SK-N-SH (cell line): ENCODE data around the gene CTAG1A. TPM values are rescaled to one million over a fixed set of nuclear protein-coding genes. Genes with fewer than 3 reads are reported as not detected.

ENCODE experiments used
- CTCF ChIA-PET: fragments of 300-600, 350-600 bp; formaldehyde crosslinking; extraction: SDS; loops from one replicate; lab custom pipeline; 2021; lab: Yijun Ruan, JAX
- POLR2A ChIA-PET: fragments of 350-600 bp; sonication (Branson Sonifier 250); formaldehyde crosslinking; extraction: SDS; loops from one replicate; lab custom pipeline; 2020; ENCODE audit warnings: antibody characterized with exemption, inconsistent platforms; lab: Yijun Ruan, JAX
- DNase-seq: peaks from one replicate; pipeline ENCODE4 v3.0.0; 2012
- H2AFZ ChIP-seq: fragments of 200-600 bp; sonication (generic); 2 replicates; pipeline ENCODE4 v1.8.1; 2016; ENCODE audit warnings: antibody characterized with exemption, mild to moderate bottlenecking, low read depth
- H3F3A ChIP-seq: fragments of 200-600 bp; sonication (generic); replicated peaks from 2 replicates; pipeline ENCODE3; 2016; ENCODE audit warnings: antibody characterized with exemption, mild to moderate bottlenecking; ENCODE audit not compliant: insufficient read depth
- H3K27ac ChIP-seq, 2 experiments: fragments of 200-500 bp in 1 of 2; fragments of 200-600 bp in 1 of 2; sonication (Bioruptor generic) in 1 of 2; sonication (generic), shearing (Covaris generic) in 1 of 2; 2 replicates each; pipeline versions ENCODE4 v1.5.1 to v1.6.1; 2014 to 2016; ENCODE audit warnings: low read depth in 2 of 2, inconsistent platforms in 1 of 2, low read length in 1 of 2, mild to moderate bottlenecking in 1 of 2, mixed read lengths in 1 of 2
- H3K27me3 ChIP-seq: fragments of 200-600 bp; sonication (generic), shearing (Covaris generic); 2 replicates; pipeline ENCODE4 v1.6.1; 2016; ENCODE audit warnings: mixed run types; ENCODE audit not compliant: insufficient read depth
- H3K36me3 ChIP-seq, 2 experiments: fragments of 200-500 bp in 1 of 2; fragments of 200-600 bp in 1 of 2; sonication (Bioruptor generic) in 1 of 2; sonication (generic) in 1 of 2; replicated peaks in 1 of 2; 2 replicates each; pipeline versions ENCODE3 to v1.5.1; 2014 to 2016; ENCODE audit warnings: low read length in 1 of 2, mild to moderate bottlenecking in 1 of 2; ENCODE audit not compliant: insufficient read depth in 2 of 2, control insufficient read depth in 1 of 2
- H3K4me1 ChIP-seq, 2 experiments: fragments of 200-500 bp in 1 of 2; fragments of 200-600 bp in 1 of 2; sonication (Bioruptor generic) in 1 of 2; sonication (generic), shearing (Covaris generic) in 1 of 2; 2 replicates each; pipeline versions ENCODE4 v1.5.1 to v1.6.1; 2014 to 2016; ENCODE audit warnings: low read depth in 1 of 2, low read length in 1 of 2, mixed run types in 1 of 2; ENCODE audit not compliant: insufficient read depth in 2 of 2, control insufficient read depth in 1 of 2
- H3K4me2 ChIP-seq: fragments of 200-600 bp; sonication (generic), shearing (Covaris generic); 2 replicates; pipeline ENCODE4 v1.6.1; 2017; ENCODE audit warnings: mixed run types
- H3K4me3 ChIP-seq, 2 experiments: fragments of 200-500 bp in 1 of 2; fragments of 200-600 bp in 1 of 2; sonication (Bioruptor generic) in 1 of 2; sonication (generic), shearing (Covaris generic) in 1 of 2; 2 replicates each; pipeline versions ENCODE4 v1.5.1 to v1.8.1; 2014 to 2016; ENCODE audit warnings: low read depth in 2 of 2, inconsistent platforms in 1 of 2, low read length in 1 of 2, mild to moderate bottlenecking in 1 of 2, mixed read lengths in 1 of 2, moderate library complexity in 1 of 2
- H3K79me2 ChIP-seq: fragments of 200-600 bp; sonication (generic); 2 replicates; pipeline ENCODE4 v1.8.1; 2017; ENCODE audit warnings: mild to moderate bottlenecking; ENCODE audit not compliant: insufficient read depth
- H3K9ac ChIP-seq: fragments of 200-600 bp; sonication (generic); 2 replicates; pipeline ENCODE4 v1.6.1; 2017; ENCODE audit warnings: mixed run types
- H3K9me2 ChIP-seq: fragments of 200-600 bp; sonication (generic); 2 replicates; pipeline ENCODE4 v1.6.1; 2017; ENCODE audit warnings: mixed run types
- H3K9me3 ChIP-seq: fragments of 200-600 bp; sonication (generic); 2 replicates; pipeline ENCODE4 v1.6.1; 2017; ENCODE audit warnings: mixed run types, mild to moderate bottlenecking, moderate library complexity
- H4K20me1 ChIP-seq: fragments of 200-600 bp; sonication (generic); 2 replicates; pipeline ENCODE4 v1.6.1; 2017; ENCODE audit warnings: mild to moderate bottlenecking, mixed run types; ENCODE audit not compliant: insufficient read depth
- CHD2 ChIP-seq: fragments of 150-350 bp; IDR thresholded peaks from 2 replicates; pipeline ENCODE4 v1.6.1; 2018; ENCODE audit warnings: low read length; ENCODE audit not compliant: partially characterized antibody
- CTCF ChIP-seq: fragments of 200-600 bp; sonication (generic); IDR thresholded peaks from 2 replicates; pipeline ENCODE4 v1.6.1; 2017; ENCODE audit warnings: antibody characterized with exemption, mild to moderate bottlenecking, moderate library complexity
- EZH2phosphoT487 ChIP-seq: fragments of 200-600 bp; sonication (generic); IDR thresholded peaks from 2 replicates; pipeline ENCODE4 v1.6.1; 2017; ENCODE audit warnings: low read depth, mixed run types, mild to moderate bottlenecking, antibody characterized with exemption, moderate library complexity, borderline replicate concordance
- FOXJ3 ChIP-seq: sonication (generic); formaldehyde crosslinking; IDR thresholded peaks from 2 replicates; pipeline ENCODE4 v1.5.1; 2020; ENCODE audit warnings: mild to moderate bottlenecking, missing genetic modification reagents
- MEF2A ChIP-seq: IDR thresholded peaks from 2 replicates; pipeline ENCODE4 v1.4.0; 2012; ENCODE audit warnings: low read depth, borderline replicate concordance
- NFIC ChIP-seq: IDR thresholded peaks from 2 replicates; pipeline ENCODE4 v1.4.0; 2012; ENCODE audit warnings: borderline replicate concordance
- TAF1 ChIP-seq: IDR thresholded peaks from 2 replicates; pipeline ENCODE4 v1.6.1; 2012; ENCODE audit warnings: low read depth, mild to moderate bottlenecking, low read length, moderate library complexity, borderline replicate concordance
- TCF12 ChIP-seq: IDR thresholded peaks from 2 replicates; pipeline ENCODE4 v1.4.0; 2012
- WGBS: methylation state at CpG from one replicate; pipeline ENCODE4 v1.1.6; 2017; ENCODE audit warnings: low lambda C conversion rate; 5-methylcytosine and 5-hydroxymethylcytosine counted together
- polyA plus RNA-seq, 3 experiments: library from polyadenylated mRNA; depleted of rRNA; stranded (reverse); fragments of >200 nt; gene quantifications; 2 replicates each; pipeline ENCODE4 v1.2.3, GENCODE V29; 2012
- TF ChIP-seq, protein P1 (sequence below): IDR thresholded peaks from 2 replicates; pipeline ENCODE4 v1.6.1; 2012; ENCODE audit warnings: mild to moderate bottlenecking, low read depth, low read length, moderate library complexity
- TF ChIP-seq, protein P2 (sequence below): IDR thresholded peaks from 2 replicates; pipeline ENCODE4; 2012

CTAG1A gene
- polyA plus RNA-seq, 1 of the 3 experiments (the other 2 are of a cell fraction): not detected

DNA sequence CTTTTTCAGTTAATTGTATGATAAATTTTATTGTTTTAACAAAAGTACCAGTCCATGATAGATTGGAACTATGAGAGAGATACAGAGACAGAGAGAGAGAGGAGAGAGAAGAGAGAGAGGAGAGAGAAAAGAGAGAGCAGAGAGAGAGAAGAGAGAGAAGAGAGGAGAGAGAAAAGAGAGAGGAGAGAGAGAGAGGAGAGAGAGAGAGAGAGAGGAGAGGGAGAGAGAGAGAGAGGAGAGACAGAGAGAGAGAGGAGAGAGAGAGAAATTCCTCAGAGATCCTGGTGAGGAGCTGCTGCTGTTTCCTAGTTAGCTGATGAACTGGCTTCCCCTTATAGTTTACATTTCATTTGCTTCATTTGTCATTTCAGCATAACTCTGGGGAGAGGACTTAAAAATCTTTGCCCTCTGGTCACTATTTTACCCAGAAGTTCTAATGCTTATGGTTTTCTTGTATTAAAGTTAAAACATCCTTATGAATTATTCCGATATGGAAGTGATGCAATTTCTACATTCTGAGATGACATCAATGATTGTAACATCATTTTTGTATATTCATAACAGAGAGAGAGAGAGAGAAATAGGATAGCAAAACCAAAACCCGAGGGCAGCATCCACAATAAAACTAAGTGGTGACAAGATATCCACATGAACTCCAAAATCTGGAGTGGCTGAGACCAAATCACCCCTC, 10.8 kb downstream of the CTAG1A start:
- peaks cover 19% of the 10 kb centered on the region; the same call in 1 of the 2 replicates for H3K27me3 ChIP-seq
- CTCF ChIA-PET: no interaction called here
- H3K4me3 ChIP-seq: no peak overlapping the region
- H3K4me1 ChIP-seq: no peaks in the 10 kb centered on the region
- no peak overlapping the region for H3K9ac ChIP-seq
- POLR2A ChIA-PET: no interaction called here
- DNase-seq: no peak
- TF ChIP-seq, protein P1, sequence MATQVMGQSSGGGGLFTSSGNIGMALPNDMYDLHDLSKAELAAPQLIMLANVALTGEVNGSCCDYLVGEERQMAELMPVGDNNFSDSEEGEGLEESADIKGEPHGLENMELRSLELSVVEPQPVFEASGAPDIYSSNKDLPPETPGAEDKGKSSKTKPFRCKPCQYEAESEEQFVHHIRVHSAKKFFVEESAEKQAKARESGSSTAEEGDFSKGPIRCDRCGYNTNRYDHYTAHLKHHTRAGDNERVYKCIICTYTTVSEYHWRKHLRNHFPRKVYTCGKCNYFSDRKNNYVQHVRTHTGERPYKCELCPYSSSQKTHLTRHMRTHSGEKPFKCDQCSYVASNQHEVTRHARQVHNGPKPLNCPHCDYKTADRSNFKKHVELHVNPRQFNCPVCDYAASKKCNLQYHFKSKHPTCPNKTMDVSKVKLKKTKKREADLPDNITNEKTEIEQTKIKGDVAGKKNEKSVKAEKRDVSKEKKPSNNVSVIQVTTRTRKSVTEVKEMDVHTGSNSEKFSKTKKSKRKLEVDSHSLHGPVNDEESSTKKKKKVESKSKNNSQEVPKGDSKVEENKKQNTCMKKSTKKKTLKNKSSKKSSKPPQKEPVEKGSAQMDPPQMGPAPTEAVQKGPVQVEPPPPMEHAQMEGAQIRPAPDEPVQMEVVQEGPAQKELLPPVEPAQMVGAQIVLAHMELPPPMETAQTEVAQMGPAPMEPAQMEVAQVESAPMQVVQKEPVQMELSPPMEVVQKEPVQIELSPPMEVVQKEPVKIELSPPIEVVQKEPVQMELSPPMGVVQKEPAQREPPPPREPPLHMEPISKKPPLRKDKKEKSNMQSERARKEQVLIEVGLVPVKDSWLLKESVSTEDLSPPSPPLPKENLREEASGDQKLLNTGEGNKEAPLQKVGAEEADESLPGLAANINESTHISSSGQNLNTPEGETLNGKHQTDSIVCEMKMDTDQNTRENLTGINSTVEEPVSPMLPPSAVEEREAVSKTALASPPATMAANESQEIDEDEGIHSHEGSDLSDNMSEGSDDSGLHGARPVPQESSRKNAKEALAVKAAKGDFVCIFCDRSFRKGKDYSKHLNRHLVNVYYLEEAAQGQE: no peak
- TF ChIP-seq FOXJ3 (CRISPR knock-in tag) (no peak), EZH2phosphoT487 (no peak), TCF12 (no peak), CHD2 (no peak), NFIC (no peak), TAF1 (no peak), MEF2A (no peak), CTCF (no peak)
- TF ChIP-seq, protein P2, sequence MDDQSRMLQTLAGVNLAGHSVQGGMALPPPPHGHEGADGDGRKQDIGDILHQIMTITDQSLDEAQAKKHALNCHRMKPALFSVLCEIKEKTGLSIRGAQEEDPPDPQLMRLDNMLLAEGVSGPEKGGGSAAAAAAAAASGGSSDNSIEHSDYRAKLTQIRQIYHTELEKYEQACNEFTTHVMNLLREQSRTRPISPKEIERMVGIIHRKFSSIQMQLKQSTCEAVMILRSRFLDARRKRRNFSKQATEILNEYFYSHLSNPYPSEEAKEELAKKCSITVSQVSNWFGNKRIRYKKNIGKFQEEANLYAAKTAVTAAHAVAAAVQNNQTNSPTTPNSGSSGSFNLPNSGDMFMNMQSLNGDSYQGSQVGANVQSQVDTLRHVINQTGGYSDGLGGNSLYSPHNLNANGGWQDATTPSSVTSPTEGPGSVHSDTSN: no peak
- H3K9me3 ChIP-seq: no peaks in the 10 kb centered on the region
- H3K27ac ChIP-seq: no peak overlapping the region
- WGBS: 0% methylated on average over 2 of the region's 2 CpGs
- no peaks in the 10 kb centered on the region for H4K20me1 ChIP-seq
- H3F3A ChIP-seq: no peaks in the 10 kb centered on the region
- no peak overlapping the region for H3K4me2 ChIP-seq
- H3K9me2 ChIP-seq: no peaks in the 10 kb centered on the region
- H2AFZ ChIP-seq: no peak overlapping the region
- H3K79me2 ChIP-seq: no peaks in the 10 kb centered on the region
- no peaks in the 10 kb centered on the region for H3K36me3 ChIP-seq
